Testis (tissue), 3 donors: ENCODE measurements around the gene RTL1. TPM values are rescaled to one million over a fixed set of nuclear protein-coding genes. Genes with fewer than 3 reads are reported as not detected.

Experiments used
- DNase-seq: peaks from one replicate; pipeline ENCODE4 v3.0.0-alpha.2; 2019
- H3K27ac ChIP-seq, 2 donors: fragments of 200-600 bp; sonication (generic); one replicate each; pipeline ENCODE4 v1.5.1; 2019
- H3K27me3 ChIP-seq: fragments of 200-600 bp; sonication (generic); one replicate; pipeline ENCODE4 v1.5.1; 2019
- H3K36me3 ChIP-seq: fragments of 200-600 bp; sonication (generic); one replicate; pipeline ENCODE4 v1.5.1; 2017; ENCODE audit warnings: low read depth; ENCODE audit errors: missing control alignments
- H3K4me1 ChIP-seq: fragments of 200-600 bp; sonication (generic); one replicate; pipeline ENCODE4 v1.5.1; 2019
- H3K4me3 ChIP-seq, 2 donors: fragments of 200-600 bp; sonication (generic); one replicate each; pipeline ENCODE4 v1.5.1; 2017 to 2019
- H3K9me3 ChIP-seq: fragments of 200-600 bp; sonication (generic); one replicate; pipeline ENCODE4 v1.5.1; 2017
- POLR2A ChIP-seq: fragments of 450-650 bp; IDR thresholded peaks from one replicate; pipeline ENCODE4 v1.6.1; 2017; ENCODE audit warnings: antibody characterized with exemption, mild to moderate bottlenecking, moderate library complexity
- WGBS, 2 donors: methylation state at CpG; one replicate each; pipeline ENCODE4 v1.1.5; 2018; 5-methylcytosine and 5-hydroxymethylcytosine counted together
- intact Hi-C: fragments of 100-400 bp; cut with DNase I; formaldehyde crosslinking; loops from one replicate; pipeline ENCODE4 v1.15.1; 2023; ENCODE audit warnings: low total_unique reads
- polyA plus RNA-seq: library from polyadenylated mRNA; stranded (reverse); fragments of 350-450 nt; fragmentation: Illumina TruSeq; extraction: RNeasy Lipid Tissue Mini Kit (QIAGEN cat#74804); gene quantifications from one replicate; pipeline ENCODE4 v1.2.3, GENCODE V29; 2014; ENCODE audit warnings: low read depth, low replicate concordance; ENCODE audit not compliant: insufficient read depth
- total RNA-seq, 2 donors: library from RNA; depleted of rRNA; stranded (reverse); fragments of >200 nt; gene quantifications; one replicate each; pipeline ENCODE4 v1.2.3, GENCODE V29; 2016
- TF ChIP-seq, protein P1 (sequence below), 3 experiments: fragments of 450-650 bp in 2 of 3; fragments of 200-600 bp in 1 of 3; sonication (generic) in 1 of 3; IDR thresholded peaks; one replicate each; pipeline ENCODE4 v1.5.1; 2016 to 2019; ENCODE audit warnings: antibody characterized with exemption in 3 of 3, mild to moderate bottlenecking in 2 of 3, moderate library complexity in 1 of 3

The RTL1 gene
- total and polyA plus RNA-seq, 3 donors from 2014 or later: 0.34 to 1.2 (median 0.94) TPM

DNA sequence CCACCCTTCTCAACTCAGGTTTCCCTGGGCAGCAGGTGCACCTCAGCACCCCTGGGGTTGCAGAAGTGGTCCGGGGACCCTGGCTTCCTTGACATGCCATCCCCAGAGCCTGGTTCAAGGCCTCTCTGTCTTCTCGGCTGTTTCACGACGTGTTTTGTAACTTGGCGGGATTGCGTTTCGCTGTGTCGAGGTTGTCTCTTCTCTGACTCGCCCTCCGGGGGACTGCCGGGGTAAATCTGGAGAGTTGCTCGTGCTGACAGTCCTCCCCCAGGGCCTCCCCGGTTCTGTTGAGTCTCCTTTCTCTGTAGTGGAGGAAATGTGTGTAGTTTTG is 52.0 kb downstream of the RTL1 start:
- WGBS, 2 donors: 72 to 86% methylated on average over 13 of the region's 13 CpGs
- intact Hi-C loops: no loop called here
- no peaks in the 10 kb centered on the region for H3K9me3 ChIP-seq
- H3K4me3 ChIP-seq: no peak overlapping the region
- TF ChIP-seq, protein P1, sequence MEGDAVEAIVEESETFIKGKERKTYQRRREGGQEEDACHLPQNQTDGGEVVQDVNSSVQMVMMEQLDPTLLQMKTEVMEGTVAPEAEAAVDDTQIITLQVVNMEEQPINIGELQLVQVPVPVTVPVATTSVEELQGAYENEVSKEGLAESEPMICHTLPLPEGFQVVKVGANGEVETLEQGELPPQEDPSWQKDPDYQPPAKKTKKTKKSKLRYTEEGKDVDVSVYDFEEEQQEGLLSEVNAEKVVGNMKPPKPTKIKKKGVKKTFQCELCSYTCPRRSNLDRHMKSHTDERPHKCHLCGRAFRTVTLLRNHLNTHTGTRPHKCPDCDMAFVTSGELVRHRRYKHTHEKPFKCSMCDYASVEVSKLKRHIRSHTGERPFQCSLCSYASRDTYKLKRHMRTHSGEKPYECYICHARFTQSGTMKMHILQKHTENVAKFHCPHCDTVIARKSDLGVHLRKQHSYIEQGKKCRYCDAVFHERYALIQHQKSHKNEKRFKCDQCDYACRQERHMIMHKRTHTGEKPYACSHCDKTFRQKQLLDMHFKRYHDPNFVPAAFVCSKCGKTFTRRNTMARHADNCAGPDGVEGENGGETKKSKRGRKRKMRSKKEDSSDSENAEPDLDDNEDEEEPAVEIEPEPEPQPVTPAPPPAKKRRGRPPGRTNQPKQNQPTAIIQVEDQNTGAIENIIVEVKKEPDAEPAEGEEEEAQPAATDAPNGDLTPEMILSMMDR (IDR thresholded peaks at IDR 0.05): no peak
- no peak for TF ChIP-seq POLR2A
- H3K4me1 ChIP-seq: no peaks in the 10 kb centered on the region
- no peaks in the 10 kb centered on the region for H3K36me3 ChIP-seq
- no peak for DNase-seq
- H3K27ac ChIP-seq: no peak overlapping the region
- no peaks in the 10 kb centered on the region for H3K27me3 ChIP-seq

DNA sequence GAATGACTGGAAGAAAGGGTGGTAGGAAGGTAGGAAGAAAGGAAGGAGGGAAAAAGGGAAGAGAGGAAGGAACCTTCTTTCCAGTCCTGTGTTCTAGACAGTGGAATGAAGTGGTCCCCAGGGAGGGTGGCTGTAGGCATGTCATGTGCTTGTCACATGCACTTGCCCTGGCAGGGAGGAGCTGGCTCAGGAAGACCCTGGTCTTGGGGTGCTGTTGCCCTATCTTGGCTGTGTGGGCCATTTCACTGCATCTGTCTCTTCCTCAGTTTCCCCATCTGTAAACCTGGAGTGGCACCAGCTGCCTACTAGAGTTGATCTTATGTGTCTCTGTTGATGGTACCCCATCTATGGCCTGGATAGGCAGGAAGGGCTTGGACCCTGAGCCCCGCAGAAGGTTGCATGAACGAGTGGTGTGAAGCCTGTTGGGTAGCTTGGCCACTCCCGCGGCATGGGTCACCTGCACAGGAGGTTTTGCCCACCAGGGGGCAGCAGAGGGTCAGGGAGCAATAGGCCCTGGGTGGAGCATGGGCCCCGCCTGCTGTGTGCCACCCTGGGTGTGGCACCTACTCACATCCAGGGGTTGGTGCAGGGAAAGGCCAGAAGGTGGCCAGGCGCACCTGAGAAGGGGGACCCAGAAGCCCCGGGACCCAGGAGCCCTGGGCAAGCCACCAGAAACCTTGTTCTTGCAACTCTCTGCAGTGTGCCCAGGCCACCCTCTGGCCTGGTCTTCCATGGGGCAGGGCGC is 52.5 kb downstream of the RTL1 start:
- H3K9me3 ChIP-seq: no peaks in the 10 kb centered on the region
- H3K4me1 ChIP-seq: no peaks in the 10 kb centered on the region
- DNase-seq: peak; percentile 76
- H3K36me3 ChIP-seq: no peaks in the 10 kb centered on the region
- WGBS, 2 donors: 82 to 100% methylated on average over 1 to 8 of the region's 8 CpGs
- H3K27ac ChIP-seq: no peak overlapping the region
- TF ChIP-seq POLR2A: no peak
- TF ChIP-seq, protein P1 (IDR thresholded peaks at IDR 0.05): peak; percentile 64 to 82 (median 70)
- H3K27me3 ChIP-seq: no peaks in the 10 kb centered on the region
- H3K4me3 ChIP-seq: no peak overlapping the region
- intact Hi-C loops: no loop called here

DNA sequence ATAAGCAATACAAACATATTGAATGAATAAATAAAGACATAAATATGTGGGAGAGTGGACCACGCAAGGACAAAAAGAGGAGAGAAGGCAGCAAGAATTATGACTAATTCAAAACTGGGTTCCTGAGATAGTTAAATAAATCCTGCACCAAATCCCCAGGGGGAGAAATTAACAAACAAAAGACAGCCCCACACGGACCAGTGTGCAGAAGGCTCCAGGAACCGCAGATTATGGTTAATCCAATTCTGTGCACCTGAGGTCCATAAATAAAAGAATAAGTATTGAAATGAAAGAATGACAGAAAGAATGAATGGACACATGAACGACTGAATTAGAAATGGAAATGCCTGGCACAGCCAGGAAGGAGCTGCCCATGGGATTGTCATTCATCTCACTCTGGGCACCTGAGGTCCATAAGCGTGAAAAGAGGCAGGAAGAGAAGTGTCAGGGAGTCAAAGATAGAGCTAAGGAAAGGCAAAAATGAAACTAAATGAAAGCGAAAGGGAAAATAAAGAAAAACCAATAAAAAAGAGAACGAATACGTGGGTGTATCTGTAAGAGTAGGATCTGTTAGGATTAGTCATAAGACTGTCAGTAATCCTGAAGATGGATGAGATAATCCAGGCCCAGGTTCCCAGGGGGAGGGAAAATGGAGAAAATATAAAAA is 54.3 kb downstream of the RTL1 start:
- no peak for TF ChIP-seq POLR2A
- TF ChIP-seq, protein P1 (IDR thresholded peaks at IDR 0.05): no peak
- Histone ChIP-seq H3K27ac (no peak overlapping the region), H3K4me3 (no peak overlapping the region), H3K4me1 (no peaks in the 10 kb centered on the region), H3K36me3 (no peaks in the 10 kb centered on the region), H3K9me3 (no peaks in the 10 kb centered on the region), H3K27me3 (no peaks in the 10 kb centered on the region)
- no peak for DNase-seq
- intact Hi-C loops: no loop called here
- WGBS, 2 donors: 56 to 60% methylated on average over 8 of the region's 8 CpGs

DNA sequence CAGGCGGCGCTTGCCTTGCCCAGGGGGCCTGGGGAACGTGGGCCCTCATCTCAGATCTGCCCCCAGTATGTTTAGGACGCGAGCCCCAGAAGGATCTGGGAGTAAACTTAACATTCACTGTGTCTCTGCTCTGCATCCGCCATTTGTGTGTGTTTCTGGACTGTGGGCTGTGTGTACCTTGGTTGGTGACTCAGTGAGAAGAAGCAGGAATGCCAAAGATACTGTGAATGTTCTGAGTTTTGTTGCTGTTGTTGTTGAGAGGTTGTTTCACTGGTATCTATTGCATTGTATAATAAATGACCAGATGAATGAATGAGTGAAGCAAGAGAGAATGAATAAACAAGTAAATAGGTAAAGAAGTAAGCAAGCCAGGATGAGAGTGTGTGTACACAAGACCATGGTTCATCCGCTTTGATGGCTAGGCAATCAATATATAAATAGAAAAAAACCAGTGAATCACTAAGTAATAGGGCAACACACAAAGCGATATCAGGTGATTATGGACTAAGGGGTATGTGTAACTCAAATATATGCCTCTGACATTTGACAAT is 57.1 kb downstream of the RTL1 start:
- Histone ChIP-seq H3K36me3 (no peaks in the 10 kb centered on the region), H3K4me3 (no peak overlapping the region), H3K27me3 (no peaks in the 10 kb centered on the region), H3K9me3 (no peaks in the 10 kb centered on the region), H3K4me1 (peaks cover 4% of the 10 kb centered on the region), H3K27ac (no peak overlapping the region)
- TF ChIP-seq POLR2A: no peak
- TF ChIP-seq, protein P1 (IDR thresholded peaks at IDR 0.05): no peak
- WGBS, 2 donors: 94 to 97% methylated on average over 8 of the region's 8 CpGs
- intact Hi-C loops: no loop called here
- no peak for DNase-seq
